OCI-LY3 (cell line): Measurements from ENCODE around the gene TBCK.

Experiments
- H2AFZ ChIP-seq: fragments of 200-600, 300-600 bp; shearing (Covaris generic); 2 replicates; pipeline ENCODE4 v1.6.0; 2014; ENCODE audit warnings: antibody characterized with exemption, low read depth, low read length
- H3K27ac ChIP-seq: fragments of 200-600, 300-600 bp; sonication (generic); 2 replicates; pipeline ENCODE4 v1.5.1; 2014; ENCODE audit warnings: mild to moderate bottlenecking, low read length, moderate library complexity, mixed read lengths
- H3K27me3 ChIP-seq: fragments of 200-600, 300-600 bp; sonication (generic); 2 replicates; pipeline ENCODE4 v1.6.1; 2014; ENCODE audit warnings: low read depth, low read length, mixed read lengths
- H3K36me3 ChIP-seq: fragments of 200-600, 300-600 bp; sonication (generic); replicated peaks from 2 replicates; pipeline ENCODE3; 2014; ENCODE audit warnings: low read depth, low read length, mixed read lengths
- H3K4me1 ChIP-seq: fragments of 300-600, 200-600 bp; sonication (generic); 2 replicates; pipeline ENCODE4 v1.6.1; 2014; ENCODE audit warnings: low read length, mixed read lengths
- H3K4me2 ChIP-seq: fragments of 200-600, 300-600 bp; sonication (generic); 2 replicates; pipeline ENCODE4 v1.6.1; 2014; ENCODE audit warnings: low read length, mixed read lengths
- H3K4me3 ChIP-seq: fragments of 300-600, 200-600 bp; sonication (generic); 2 replicates; pipeline ENCODE4 v1.5.1; 2014; ENCODE audit warnings: antibody characterized with exemption, mild to moderate bottlenecking, low read length, moderate library complexity
- H3K79me2 ChIP-seq: fragments of 300-600, 200-600 bp; shearing (Covaris generic); 2 replicates; pipeline ENCODE4 v1.6.1; 2014; ENCODE audit warnings: mild to moderate bottlenecking, low read length, mixed read lengths
- H3K9ac ChIP-seq: fragments of 300-600, 200-600 bp; shearing (Covaris generic); 2 replicates; pipeline ENCODE4 v1.6.0; 2014; ENCODE audit warnings: mild to moderate bottlenecking, low read length, moderate library complexity
- H3K9me3 ChIP-seq: fragments of 200-600, 300-600 bp; shearing (Covaris generic); 2 replicates; pipeline ENCODE4 v1.6.1; 2014; ENCODE audit warnings: low read length, mixed read lengths; ENCODE audit not compliant: insufficient read depth
- H4K20me1 ChIP-seq: fragments of 200-600, 300-600 bp; sonication (generic); 2 replicates; pipeline ENCODE4 v1.6.1; 2016; ENCODE audit warnings: low read length, mixed read lengths; ENCODE audit not compliant: insufficient read depth
- EZH2phosphoT487 ChIP-seq: fragments of 200-600 bp; shearing (Covaris generic); IDR thresholded peaks from 2 replicates; pipeline ENCODE4 v1.6.1; 2018; ENCODE audit warnings: antibody characterized with exemption, mixed run types, low read depth
- TF ChIP-seq, protein P1 (sequence below): fragments of 200-600, 300-600 bp; sonication (generic); IDR thresholded peaks from 2 replicates; pipeline ENCODE4 v1.5.1; 2014; ENCODE audit warnings: antibody characterized with exemption, low read length, low read depth

The TBCK gene

DNA sequence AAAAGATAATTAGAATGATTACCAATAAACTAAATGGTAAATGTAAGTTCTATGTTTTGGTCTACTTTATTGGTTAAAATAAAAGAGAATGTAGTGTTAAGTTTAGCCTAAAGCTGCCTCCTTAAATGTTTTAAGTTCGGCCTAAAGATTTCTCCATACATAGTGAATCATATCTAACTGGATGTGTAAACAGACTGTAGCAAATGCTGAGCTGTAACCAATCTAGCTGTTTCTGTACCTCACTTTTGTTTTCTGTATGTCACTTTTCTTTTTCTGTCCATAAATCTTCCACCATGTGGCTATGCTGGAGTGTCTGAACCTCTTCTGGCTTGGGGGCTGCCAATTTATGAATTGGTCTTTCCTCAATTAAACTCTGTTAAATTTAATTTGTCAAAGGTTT lies 121.2 kb downstream of the TBCK start:
- H3K79me2 ChIP-seq: no peaks in the 10 kb centered on the region
- H3K36me3 ChIP-seq: no peaks in the 10 kb centered on the region
- no peaks in the 10 kb centered on the region for H3K4me1 ChIP-seq
- H3K9ac ChIP-seq: no peak overlapping the region
- H3K27me3 ChIP-seq: no peaks in the 10 kb centered on the region
- H3K27ac ChIP-seq: no peak overlapping the region
- no peaks in the 10 kb centered on the region for H4K20me1 ChIP-seq
- no peak overlapping the region for H3K4me3 ChIP-seq
- no peak overlapping the region for H3K4me2 ChIP-seq
- TF ChIP-seq, protein P1, sequence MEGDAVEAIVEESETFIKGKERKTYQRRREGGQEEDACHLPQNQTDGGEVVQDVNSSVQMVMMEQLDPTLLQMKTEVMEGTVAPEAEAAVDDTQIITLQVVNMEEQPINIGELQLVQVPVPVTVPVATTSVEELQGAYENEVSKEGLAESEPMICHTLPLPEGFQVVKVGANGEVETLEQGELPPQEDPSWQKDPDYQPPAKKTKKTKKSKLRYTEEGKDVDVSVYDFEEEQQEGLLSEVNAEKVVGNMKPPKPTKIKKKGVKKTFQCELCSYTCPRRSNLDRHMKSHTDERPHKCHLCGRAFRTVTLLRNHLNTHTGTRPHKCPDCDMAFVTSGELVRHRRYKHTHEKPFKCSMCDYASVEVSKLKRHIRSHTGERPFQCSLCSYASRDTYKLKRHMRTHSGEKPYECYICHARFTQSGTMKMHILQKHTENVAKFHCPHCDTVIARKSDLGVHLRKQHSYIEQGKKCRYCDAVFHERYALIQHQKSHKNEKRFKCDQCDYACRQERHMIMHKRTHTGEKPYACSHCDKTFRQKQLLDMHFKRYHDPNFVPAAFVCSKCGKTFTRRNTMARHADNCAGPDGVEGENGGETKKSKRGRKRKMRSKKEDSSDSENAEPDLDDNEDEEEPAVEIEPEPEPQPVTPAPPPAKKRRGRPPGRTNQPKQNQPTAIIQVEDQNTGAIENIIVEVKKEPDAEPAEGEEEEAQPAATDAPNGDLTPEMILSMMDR: no peak
- TF ChIP-seq EZH2phosphoT487: no peak
- no peaks in the 10 kb centered on the region for H3K9me3 ChIP-seq
- no peak overlapping the region for H2AFZ ChIP-seq

DNA sequence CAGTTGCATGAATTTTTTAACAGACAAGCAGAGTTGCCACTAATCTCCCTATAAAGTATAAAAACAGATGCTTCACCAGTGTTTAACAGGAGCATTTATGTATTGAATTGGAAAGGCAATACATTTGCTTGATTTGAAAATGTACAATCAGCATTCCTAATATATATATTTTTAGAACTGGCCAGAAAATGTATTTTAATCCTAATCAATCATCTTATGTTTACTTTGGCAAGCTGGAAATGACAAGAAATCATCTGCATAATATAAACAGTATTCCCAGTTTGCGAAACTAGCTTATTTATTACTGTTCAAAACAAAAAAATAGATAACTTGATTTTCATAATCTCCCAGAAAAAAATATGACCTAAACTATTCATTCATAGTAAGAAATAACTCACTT lies 123.9 kb downstream of the TBCK start:
- no peaks in the 10 kb centered on the region for H3K36me3 ChIP-seq
- TF ChIP-seq, protein P1: no peak
- TF ChIP-seq EZH2phosphoT487: no peak
- H3K27ac ChIP-seq: no peak overlapping the region
- H3K9me3 ChIP-seq: no peaks in the 10 kb centered on the region
- H3K4me3 ChIP-seq: no peak overlapping the region
- no peaks in the 10 kb centered on the region for H3K79me2 ChIP-seq
- no peak overlapping the region for H3K9ac ChIP-seq
- H3K4me1 ChIP-seq: no peaks in the 10 kb centered on the region
- H2AFZ ChIP-seq: no peak overlapping the region
- no peak overlapping the region for H3K4me2 ChIP-seq
- H3K27me3 ChIP-seq: no peaks in the 10 kb centered on the region
- no peaks in the 10 kb centered on the region for H4K20me1 ChIP-seq

DNA sequence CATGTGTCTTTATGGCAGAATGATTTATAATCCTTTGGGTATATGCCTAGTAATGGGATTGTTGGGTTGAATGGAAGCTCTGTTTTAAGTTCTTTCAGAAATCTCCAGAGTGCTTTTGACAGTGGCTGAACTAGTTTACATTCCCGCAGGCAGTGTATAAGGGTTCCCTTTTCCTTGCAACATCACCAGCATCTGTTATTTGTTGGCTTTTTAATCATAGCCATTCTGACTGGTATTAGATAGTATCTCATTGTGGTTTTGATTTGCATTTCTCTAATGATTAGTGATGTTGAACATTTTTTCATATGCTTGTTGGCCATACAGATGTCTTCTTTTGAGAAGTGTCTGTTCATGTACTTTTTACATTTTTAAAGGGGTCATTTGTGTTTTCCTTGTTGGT lies 129.8 kb downstream of the TBCK start:
- Histone ChIP-seq H4K20me1 (no peaks in the 10 kb centered on the region), H3K27me3 (no peaks in the 10 kb centered on the region), H2AFZ (no peak overlapping the region), H3K9ac (no peak overlapping the region), H3K79me2 (no peaks in the 10 kb centered on the region), H3K9me3 (no peaks in the 10 kb centered on the region), H3K36me3 (peaks cover 4% of the 10 kb centered on the region), H3K4me2 (no peak overlapping the region), H3K4me3 (no peak overlapping the region), H3K27ac (no peak overlapping the region), H3K4me1 (no peaks in the 10 kb centered on the region)
- TF ChIP-seq, protein P1: no peak
- no peak for TF ChIP-seq EZH2phosphoT487

DNA sequence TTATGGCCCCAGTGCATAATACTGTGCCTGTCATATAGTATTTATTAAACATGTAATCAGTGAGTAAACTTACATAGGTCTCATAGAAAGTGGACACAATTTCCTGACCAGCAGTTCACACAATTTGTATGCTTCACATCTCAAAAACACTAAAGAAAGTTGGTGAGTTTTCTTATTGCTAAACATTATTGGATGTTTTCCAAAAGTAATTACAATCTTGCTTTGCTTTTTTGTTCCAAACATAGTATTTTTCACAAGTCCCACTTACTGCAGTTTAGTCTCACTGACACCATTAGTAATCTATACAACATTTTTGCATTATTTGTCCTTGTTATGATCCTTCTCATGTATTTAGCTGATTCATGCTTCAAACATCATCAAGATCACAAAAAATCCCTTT lies 132.5 kb downstream of the TBCK start:
- Histone ChIP-seq H3K27ac (no peak overlapping the region), H2AFZ (no peak overlapping the region), H3K36me3 (peaks cover 4% of the 10 kb centered on the region), H3K4me2 (no peak overlapping the region), H3K9ac (no peak overlapping the region), H3K9me3 (no peaks in the 10 kb centered on the region), H4K20me1 (no peaks in the 10 kb centered on the region), H3K27me3 (no peaks in the 10 kb centered on the region), H3K79me2 (no peaks in the 10 kb centered on the region), H3K4me3 (no peak overlapping the region), H3K4me1 (no peaks in the 10 kb centered on the region)
- TF ChIP-seq, protein P1: no peak
- no peak for TF ChIP-seq EZH2phosphoT487
